CD4-positive, alpha-beta T cell treated with Interleukin-15 for 4 hours (primary cell): ENCODE results near the gene SYTL3.
"Not testable (repeated sequence)": the region's sequence is repeated elsewhere in the genome, so short reads cannot be mapped to it uniquely, and the experiment has no call there.

Experiments used
- DNase-seq: peaks from one replicate; pipeline ENCODE4 v3.0.0-alpha.2; 2020; ENCODE audit warnings: low spot score

SYTL3 gene

DNA sequence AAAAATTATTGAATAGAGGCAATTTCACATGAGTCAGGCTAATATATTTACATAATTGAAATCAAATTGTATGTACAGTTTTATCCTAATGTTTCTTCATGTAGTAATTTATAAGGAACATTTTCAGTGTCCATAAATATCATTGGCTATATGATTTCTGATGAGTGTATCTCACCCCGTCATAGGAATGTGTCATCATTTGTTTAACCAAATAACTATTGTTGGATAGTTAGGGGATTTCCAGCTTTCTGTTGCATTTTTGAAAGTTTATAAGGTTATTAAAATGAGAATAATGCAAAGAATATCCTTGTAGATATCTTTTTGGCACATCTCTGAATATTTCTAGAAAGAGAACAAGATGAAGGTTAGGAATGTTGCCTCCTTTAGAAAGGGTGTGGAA, 39.0 kb downstream of the SYTL3 start:
- peak; percentile 36 for DNase-seq

DNA sequence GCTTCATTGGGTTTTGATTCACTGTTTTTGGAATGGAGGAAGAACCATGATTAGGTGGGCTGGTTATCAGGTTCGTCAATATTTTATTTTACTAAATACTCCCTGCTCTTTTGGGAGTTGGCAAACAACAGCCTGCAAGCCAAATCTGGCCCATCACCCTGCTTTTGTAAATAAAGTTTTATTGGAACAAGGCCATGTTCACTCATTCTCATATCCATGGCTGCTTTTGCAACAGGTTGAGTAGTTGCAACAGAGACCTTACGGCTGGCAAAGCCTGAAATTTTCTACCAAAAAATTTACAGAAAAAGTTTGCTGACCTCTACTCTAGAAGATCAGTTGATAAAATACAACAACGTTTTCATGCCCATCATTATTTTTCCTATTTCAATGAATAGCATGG, 45.1 kb downstream of the SYTL3 start:
- DNase-seq = no peak

DNA sequence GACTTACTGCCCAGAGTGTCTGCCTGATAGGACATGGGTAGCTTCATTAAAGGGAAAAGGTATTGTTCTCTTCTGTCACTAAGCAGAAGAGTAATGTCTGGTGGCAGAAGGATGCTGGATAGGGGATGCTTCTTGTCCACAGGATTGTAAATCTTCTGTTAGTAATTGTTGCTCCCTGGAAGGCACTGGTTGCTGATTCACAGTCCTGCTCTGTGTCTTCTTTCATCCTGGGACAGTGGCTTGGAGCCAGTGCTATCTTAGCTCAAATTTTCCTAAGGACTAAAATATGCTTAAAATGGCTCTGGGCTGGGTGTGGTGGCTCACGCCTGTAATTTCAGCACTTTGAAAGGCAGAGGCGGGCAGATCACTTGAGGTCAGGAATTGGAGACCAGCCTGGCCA, 48.0 kb downstream of the SYTL3 start:
- DNase-seq = no peak

DNA sequence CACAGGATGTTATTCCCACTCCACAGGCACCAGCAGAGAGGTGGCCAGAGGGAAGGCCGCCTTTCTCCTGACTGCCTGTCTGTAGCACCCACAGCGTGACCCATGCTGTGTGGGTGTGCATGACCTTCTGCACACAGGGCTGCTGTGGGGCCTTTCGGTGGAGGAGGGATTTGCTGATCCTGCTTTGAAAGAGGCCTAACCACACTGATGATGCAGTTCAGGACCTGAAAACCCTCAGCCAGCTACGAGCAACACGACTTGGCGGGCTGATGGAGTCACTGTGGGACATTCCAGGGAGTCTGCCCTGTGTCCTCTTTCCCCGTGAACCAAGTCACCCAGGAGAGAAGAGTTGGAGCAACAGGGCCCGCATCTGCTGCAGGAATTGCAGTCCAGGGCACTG, 49.1 kb downstream of the SYTL3 start:
- DNase-seq = no peak

DNA sequence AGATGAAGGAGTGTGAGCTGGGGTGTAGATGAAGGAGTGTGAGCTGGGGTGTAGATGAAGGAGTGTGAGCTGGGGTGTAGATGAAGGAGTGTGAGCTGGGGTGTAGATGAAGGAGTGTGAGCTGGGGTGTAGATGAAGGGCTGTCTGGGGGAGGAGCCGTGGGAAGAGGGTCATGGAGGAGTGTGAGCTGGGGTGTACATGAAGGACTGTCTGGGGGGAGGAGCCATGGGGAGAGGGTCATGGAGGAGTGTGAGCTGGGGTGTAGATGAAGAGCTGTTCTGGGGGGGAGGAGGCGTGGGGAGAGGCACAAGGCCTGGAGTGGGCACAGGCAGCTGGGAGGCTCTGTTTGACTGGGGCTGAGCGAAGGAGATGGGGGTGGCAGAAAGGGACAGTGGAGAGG, 51.4 kb downstream of the SYTL3 start:
- not testable (repeated sequence) for DNase-seq

DNA sequence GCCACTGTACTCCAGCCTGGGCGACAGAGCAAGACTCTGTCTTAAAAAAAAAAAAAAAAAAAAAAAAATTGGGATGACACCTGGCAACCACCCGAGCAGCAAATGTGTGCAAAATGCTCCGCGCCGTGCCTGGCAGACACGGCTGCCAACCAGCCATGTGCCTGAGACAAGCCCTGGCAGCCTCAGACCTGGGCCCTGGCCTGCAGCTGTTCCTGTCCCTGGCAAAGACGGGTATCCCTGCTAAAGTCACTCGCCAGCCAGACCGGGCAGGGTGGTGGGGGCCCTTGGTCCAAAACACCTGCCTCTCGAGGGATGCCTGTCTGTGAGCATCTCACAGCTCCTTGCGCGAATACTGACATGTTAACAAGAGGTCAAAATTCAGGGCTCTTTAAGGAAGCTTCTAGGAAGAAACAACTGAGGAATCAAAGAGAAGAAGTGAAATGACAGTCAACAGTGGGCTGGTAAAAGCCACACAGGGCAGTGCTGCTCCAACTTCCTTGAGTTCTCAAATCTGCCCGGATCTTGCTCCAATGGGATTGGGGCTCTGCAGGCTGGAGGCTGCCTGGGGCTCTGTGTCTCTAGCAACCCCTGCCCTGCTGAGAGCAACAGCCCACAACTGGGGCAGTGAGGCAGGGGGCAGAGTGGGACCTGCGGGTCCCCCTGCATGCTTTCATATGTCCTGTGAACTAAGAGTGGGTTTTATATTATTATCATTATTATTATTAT, 53.4 kb downstream of the SYTL3 start:
- DNase-seq = no peak

DNA sequence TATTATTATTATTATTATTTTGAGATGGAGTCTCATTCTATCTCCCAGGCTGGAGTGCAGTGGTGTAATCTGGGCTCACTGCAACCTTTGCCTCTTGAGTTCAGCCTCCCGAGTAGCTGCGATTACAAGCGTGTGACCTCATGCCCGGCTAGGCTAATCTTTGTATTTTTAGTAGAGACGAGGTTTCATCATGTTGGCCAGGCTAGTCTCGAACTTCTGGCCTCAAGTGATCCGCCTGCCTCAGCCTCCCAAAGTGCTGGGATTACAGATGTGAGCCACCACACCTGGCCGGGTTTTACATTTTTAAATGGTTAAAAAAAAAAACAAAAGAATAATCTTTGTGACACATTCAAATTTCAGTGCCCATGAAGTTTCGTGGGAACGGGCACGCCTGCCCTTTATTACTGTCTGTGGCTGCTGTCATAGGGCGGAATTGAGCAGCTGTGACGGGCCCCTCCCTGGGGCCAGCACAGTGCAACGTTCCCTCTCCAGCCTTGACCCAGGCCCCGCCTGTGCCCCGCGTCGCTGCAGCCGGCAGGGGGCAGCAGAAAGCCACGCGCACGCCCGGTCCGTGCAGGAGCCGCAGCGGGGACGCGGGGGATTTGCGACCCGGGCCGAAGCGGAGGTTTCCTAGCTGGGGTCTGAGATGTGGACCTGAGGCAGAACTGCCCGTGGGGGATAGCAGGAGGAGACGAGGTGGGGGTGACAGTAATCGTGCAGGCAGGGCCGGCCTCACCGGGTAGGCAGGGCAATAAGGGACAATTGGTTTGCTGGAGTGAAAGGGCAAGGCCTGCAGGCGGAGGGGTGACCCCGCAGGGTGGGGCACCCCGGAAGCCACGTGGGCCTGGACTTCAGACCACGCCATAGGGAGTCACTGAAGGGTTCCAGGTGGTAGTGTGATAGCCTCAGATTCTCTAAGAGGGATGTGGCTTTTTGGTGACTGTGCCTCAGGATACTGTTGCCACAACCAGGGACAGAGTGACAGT, 54.3 kb downstream of the SYTL3 start:
- peak; percentile 83 for DNase-seq

DNA sequence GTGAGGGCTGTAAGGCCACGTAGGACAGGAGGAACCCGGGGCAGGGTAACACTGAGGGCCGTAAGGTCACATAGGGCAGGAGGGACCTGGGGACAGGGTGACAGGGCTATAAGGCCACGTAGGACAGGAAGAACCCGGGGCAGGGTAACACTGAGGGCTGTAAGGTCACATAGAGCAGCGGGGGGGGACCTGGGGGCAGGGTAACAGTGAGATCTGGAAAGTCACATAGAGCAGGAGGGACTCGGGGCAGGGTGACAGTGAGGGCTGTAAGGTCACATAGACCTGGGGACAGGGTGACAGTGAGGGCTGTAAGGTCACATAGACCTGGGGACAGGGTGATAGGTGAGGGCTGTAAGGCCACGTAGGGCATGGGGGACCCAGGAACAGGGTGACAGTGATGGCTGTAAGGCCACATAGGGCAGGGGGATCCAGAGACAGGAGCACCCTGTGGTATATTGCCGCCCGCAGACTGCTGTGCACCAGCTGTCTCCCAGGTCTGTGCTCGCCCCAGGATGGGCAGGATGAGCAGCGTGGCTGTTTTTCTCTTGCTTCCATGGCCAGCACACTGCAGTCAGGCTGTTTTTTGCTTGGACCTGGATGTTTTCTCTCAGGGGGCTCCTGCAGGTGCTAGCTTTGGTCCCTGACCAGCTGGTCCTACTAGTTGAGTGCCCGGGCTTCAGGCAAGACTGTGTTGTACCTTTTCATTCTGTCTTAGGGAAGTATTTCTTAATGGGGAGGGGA, 55.7 kb downstream of the SYTL3 start:
- DNase-seq = no peak

DNA sequence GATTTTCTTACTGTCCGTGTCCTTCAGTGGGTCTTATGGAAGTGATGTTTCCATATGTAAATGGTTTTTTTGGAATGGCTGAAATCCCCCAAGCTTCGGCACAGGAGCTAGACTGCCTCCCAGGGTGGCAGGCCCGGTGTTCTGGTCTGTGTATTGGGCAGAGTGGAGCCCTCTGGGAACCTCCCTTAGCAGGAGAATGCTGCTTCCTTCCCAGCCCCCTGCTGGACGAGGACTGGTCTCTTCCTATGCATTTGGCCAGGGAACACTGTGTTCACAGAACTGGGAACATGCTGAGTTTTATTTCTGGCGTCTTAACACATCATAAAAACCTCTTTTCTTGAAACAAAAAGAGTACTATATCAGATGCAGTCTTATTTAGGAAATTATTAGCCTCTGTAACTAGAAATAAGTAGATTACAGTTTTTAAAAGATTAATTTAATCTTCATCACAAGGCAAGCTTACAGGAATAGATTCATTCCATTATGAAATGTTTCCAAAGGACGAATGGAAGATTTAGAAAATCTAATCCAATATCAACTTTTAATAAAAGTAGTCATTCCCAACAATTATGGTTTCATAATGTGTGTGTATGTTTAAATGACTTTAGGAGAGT, 56.6 kb downstream of the SYTL3 start:
- DNase-seq = no peak

DNA sequence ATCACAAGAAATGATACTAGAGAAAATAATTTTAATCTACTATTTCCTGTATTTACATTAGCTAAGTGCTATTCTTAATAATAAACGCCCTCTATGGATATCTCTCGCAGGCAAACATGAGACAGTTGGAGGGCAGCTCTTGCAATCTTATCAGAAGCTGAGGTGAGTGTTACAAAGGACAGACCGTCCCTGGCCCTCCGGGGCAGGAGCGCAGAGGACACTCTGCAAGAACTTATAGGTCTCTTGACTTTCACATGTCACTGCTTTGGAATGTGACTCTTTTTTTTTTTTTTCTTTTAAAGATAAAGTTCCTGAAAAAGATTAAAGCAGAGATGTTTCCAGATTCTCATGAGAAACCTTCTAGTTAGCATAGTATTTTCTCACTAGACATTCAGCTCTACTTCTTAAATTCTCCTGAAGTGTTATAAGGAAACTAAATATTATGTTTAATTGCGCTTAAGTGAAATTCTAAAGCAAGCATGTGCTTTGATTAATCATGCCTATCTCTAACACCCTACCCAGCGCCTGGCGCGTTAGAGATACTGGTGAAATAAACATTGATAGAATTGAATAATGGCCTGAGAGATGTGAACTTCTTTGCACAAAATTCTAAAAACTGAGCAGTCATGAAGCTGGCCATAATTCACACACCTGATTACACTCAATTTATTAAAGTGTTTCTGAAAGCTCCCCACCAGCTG, 57.4 kb downstream of the SYTL3 start:
- no peak for DNase-seq

DNA sequence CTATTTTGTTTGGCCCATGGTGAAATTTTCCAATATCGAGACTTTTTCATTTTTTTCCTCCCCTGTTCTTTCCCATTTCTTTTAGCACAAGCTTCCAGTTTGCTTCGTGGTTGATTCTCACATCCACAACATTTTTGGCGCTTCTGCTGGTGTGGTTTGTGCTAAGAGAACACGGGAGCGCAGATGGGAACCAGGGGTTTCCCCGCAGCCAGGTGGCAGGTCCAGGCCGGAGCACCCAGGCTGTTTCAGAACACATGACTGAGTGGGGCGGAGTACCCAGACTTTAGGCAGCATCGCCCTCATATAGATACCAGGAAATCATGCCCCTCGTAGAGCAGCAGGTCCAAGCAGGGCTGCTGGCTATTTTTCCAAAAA, 58.0 kb downstream of the SYTL3 start:
- DNase-seq = no peak

DNA sequence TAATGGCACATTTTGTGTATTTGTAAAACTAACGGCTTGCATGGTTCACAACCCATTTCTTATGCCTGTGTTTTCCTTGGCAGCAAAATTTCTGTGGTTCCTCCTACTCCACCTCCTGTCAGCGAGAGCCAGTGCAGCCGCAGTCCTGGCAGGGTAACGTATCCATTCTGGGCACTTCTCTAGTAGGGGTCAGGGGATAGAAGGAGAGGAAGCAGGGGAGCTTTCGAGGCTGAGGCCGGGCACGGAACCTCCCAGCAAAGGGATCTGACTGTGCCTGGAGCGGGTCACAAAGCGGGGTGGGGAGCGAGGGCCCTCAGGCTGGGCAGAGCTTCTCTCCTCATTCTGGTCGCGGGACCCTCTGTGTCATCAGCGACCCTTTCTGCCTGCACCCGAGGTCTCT, 58.4 kb downstream of the SYTL3 start:
- DNase-seq = no peak

DNA sequence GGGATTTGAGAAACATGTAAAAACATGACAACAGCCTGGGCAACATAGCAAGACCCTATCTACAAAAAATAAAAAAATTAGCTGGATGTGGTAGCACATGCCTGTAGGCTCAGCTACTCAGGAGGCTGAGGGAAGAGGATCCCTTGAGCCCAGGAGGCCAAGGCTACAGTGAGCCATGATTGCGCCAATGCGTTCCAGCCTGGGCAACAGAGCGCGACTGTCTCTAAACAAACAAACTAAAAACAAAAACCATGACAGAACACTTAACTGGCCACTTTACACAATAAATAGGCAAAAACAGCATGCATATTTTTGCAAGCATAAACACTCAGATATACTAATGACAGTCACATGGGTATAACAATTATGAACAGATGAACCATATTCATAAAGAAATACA, 60.0 kb downstream of the SYTL3 start:
- no peak for DNase-seq

DNA sequence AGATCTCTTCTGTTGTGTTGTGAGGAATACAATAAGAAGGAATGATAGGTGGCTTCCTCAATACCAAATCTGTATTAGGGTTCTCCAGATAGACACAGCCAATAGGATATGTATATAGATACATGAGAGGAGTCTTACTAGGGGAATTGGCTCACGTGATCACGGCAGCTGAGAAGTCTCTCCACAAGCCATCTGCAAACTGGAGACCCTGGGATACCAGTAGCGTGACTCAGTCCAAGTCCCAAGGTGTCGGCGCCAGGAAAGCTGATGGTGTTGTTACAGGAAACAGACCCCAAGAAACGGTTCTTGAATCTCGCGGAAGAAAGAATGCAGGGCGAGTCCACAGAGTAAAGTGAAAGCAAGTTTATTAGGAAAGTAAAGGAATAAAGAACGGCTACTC, 61.4 kb downstream of the SYTL3 start:
- no peak for DNase-seq

DNA sequence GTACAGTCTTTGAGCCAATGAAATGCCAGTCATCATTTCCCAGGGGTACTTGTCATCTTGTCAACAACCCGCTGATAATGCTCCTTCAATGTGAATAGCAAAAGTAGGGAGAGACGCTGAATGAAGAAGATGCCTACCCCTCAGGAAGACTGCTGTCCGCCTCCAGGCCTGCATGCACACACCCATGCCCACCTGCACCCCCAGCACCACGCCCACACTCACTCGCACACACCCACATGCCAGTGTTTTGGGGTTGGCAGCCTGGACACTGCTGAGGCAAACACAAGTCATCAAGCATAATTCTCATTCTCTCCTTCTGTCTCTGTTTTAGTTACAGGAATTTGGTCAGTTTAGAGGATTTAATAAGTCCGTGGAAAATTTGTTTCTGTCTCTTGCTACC, 63.6 kb downstream of the SYTL3 start:
- no peak for DNase-seq

DNA sequence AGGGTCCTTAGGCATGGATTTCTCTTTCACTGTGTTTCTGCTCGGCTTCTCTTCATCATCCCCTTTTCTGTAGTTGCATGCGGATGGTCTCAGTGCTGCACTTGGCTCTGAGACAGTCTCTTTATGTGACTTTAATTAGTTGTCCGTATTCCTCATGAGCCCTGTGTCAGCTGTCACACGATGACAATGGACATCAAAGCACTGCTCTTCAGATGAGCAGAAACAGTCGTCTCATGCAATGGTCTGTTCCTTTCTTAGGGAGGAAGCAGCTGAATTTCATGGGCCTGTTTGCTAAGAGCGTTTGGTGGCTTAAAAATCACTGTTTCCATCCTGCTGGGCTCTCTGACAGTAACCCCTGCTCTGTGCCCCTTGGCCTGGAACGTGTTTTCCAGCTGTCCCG, 64.9 kb downstream of the SYTL3 start:
- no peak for DNase-seq

DNA sequence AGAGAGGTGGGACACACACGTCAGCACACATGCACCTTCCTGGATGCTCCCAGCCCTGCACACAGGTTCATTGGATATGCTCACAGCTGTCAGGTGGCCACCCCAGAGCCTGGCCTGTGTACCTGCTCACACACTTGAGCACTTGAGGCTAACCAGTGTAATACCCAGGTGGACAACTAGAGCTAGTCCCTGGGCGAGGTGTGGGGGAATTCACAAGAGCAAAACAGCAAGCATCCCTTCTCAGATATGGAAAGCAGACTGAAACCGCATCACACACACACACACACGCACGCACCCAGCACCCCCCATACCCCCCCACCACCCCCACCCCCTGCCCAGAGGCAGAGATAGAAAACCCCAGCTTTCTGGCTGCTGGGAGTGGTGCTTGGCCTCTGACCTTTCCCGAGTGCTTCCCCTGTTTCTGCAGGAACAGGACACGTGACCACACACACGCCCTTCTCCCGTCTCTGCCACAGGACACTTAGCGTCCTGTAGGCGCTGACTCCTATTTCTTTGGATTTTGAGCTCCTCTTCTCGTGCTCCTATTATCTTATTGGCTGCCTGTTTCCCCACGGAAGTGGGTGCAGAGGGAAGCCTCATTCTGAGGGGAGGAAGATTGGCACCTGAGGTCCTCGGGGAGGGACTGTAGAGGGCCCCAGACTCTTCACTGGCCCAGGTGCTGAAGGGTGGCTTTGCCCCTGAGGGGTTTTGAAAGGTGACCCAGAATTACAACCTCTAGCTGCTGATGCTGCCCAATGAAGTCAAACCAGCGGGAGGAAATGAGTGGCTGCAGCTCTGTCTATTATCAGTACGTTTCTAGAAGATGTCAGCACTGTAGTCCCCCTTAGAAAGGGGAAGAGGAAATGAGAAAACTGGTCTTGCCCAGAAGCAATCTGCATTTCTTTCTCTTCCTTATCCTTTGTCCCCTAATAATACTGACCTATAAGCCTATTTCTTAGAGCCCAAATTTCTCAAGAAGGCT, 65.8 kb downstream of the SYTL3 start:
- DNase-seq = no peak

DNA sequence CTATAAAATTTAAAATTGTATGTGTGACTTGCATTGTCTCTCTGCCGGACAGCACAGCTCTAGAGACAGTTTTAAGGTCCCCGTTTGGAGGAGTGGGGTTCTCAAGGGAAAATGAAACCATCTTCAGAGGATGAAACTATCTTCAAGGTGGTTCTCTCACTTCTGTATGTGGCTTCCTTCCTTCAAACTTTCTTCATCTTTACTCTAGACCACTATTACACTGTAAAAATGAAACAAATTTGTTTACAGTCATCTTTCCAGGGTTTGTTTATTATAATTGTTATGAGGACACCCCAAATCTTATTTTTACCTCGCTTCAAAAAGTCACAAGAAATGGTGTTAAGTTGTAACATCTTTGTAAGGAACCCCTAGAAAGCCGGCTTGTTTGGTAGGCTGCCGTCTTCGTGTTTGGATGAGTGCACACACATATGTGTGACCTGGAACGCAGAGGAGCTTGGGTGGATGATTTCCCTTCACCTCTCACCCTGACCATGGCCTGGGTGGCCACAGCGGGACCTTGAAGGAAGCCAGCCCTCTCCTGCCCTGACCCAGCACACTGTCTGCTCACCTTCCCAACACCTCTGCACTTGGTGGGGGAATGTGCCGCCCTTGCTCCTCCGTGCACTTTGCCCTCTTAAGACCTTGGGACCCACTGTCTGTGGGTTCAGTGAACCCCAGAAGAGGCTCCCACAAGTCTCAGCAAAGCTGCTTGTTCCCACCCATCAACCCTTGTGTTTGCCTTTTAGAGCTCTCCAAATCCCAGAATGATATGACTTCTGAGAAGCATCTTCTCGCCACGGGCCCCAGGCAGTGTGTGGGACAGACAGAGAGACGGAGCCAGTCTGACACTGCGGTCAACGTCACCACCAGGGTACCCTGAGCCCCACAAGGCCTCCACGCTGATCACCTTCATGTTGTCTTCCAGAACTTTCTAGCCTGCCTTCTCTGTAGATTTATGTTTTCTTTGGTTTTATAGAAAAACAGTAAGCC, 67.8 kb downstream of the SYTL3 start:
- peak; percentile 35 for DNase-seq

DNA sequence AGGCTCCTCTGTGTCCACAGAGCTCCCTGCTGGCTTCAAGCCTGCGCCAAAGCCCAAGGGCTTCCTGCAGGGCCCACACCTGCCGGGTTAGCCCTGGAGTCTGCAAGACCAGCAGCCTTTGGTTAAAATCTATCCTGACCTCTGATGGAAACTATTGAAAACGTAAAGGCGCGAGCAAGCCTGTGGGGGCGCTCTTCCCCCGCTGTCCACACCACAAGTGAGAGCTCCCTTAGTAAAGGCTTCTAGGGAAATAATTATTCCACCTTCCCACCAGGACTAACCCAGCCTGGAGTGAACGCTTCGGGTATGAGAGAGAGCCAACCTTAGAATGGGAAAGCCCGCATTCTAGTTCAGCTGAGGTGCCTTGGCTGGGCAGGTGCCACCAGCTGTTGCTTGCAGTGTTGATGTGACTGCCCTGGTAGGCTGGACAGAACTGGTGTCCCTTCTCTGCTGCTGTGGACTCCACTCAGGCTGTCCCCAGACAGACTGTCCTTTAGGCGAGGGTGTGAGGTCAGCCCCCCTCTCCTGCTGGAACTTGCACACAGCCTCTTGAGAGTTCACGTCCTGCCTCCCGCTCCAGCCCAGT, 68.7 kb downstream of the SYTL3 start:
- DNase-seq = no peak
